GM19023 (cell line): Measurements from ENCODE around the gene ZNF879.
A peak's percentile ranks its signal among the peaks of the same experiment; 100 is the strongest.

Experiments used
- ATAC-seq: cut with Tn5 transposase; IDR thresholded peaks from one replicate; pipeline ENCODE4 v1.9.1; 2021; ENCODE audit warnings: mild to moderate bottlenecking, moderate library complexity; ENCODE audit not compliant: unreplicated experiment

ZNF879 gene

DNA sequence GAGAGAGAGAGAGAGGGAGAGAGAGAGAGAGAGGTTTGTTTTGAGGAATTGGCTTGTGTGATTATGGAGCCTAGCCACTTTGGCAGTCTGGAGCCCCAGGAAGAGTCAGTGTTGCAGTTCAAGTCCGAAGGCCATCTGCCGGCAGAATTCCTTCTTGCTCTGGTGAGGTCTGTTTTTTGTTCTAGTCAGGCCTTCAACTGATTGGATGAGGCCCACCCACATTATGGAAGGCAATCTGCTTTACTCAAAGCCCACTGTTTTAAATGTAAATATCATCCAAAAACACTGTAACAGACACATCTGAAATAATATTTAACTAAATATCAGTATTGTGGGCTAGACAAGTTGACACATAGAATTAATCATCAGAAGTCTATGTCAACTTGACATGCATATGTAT lies 17.0 kb upstream of the ZNF879 start:
- no peak for ATAC-seq

DNA sequence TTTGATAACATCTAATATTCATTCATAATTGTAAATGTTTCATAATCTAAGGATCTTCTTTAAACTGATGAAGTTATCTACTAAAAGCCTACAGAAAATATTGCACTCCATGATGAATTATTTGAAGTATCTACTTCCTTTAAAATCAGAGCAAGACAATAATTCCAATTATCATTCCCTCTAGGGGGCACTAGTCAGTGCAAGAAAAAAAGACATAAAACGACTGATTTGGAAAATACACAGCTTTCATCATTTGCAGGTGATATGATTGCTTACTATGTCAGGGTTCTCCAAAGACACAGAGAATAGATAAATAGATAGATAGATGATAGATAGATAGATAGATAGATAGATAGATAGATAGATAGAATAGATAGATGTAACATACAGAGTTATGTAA lies 14.9 kb upstream of the ZNF879 start:
- no peak for ATAC-seq

DNA sequence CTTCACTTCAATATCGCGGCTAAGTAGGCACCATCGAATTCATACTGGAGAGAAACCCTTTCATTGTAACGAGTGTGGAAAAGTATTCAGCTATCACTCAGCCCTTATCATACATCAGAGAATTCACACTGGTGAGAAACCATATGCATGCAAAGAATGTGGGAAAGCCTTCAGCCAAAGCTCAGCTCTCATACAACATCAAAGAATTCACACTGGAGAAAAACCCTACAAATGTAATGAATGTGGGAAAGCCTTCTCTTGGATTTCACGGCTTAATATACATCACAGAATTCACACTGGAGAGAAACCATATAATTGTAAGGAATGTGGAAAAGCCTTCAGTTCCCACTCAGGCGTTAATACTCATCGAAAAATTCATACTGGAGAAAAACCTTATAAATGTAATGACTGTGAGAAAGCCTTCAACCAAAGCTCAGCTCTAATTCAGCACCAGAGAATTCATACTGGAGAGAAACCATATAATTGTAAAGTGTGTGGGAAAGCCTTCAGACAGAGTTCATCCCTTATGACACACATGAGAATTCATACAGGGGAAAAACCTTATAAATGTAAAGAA lies 9.5 kb downstream of the ZNF879 start:
- no peak for ATAC-seq

DNA sequence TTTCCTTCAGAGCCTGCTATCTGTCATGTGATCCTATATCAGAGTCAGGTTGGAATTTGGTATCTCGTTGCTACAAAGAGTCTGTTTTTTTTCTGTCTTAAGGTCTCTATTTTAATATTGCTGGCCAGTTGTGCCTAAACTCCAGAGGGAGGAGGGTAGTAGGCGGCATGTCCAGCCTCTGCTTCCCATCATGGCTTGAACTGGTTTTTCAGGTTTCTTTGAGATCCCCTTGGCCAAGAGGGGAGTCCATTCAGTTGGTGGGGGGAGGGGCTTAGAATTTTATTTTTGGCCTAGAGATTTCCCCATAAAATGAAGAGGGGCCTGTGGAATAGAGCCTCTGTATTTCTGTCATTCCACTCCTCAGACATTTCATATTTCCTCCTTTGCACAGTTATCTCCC lies 21.2 kb downstream of the ZNF879 start:
- no peak for ATAC-seq

DNA sequence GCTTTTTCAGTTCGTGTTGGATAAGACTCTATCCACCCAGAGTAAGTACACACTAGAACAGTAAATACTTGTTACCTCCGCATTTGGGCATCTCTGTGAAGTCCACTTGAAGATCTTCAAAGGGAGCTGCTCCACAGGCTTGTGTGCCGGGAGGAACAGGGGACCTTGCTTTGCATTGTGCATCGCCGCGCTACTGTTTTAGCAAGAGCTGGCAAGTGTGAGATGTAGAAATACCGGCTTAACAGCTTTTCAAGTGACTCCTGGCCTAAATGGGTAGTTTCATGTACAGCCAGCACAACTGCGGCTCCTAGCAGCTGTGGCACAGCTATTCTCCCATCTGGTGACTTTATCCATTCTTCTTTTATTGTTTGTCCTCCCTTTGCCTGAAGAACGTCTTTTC lies 28.2 kb downstream of the ZNF879 start:
- ATAC-seq: no peak

DNA sequence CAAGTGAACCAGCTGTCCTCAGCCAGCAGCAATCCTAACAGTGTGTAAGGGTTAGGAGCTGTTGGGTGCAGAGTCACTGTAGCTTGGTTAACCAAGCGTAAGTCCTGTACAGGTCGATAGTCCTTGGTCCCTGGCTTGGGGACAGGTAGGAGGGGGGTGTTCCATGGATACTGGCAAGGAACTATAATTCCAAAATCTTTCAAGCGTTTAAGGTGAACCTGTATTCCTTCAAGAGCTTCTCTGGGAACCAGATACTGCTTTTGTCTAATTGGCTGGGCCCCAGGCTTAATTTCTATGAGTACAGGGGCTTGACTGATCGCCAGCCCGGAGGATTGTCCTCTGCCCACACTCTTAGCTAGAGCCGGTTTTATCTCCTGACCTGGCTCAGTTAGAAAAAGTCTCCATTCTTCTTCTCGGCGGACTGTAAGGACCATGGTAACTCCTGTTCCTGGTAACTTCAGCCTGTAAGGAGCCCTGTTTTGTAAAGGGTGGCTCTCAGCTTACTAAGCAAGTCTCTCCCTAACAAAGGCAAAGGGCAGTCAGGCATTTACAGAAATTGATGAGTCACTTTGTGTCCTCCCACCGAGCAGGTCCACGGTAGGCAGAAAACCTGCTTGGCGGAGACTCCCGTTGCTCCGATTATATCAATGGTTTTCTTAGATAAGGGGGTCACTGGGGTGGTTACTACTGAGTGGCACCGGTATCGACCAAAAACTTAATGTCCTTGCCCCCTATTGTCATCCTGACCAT lies 30.6 kb downstream of the ZNF879 start:
- ATAC-seq: no peak

DNA sequence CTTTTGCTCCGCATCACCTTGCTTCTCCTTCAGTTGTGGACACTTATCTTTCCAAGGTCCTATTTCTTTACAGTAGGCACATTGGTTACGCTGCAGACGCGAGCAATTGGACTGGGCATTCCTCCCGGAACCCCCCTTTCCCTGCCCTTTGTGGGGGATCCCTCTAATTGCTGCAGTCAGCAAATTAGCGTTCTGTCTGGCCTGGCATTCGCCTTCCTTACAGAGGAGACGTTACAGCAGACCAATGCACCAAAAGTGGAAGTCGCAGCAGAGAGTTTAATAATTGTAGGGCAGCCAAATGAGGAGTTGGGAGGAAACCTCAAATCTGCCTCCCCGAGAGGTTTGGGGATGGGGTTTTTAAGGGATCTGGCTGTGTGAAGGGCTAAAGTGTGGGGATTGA lies 31.3 kb downstream of the ZNF879 start:
- no peak for ATAC-seq

DNA sequence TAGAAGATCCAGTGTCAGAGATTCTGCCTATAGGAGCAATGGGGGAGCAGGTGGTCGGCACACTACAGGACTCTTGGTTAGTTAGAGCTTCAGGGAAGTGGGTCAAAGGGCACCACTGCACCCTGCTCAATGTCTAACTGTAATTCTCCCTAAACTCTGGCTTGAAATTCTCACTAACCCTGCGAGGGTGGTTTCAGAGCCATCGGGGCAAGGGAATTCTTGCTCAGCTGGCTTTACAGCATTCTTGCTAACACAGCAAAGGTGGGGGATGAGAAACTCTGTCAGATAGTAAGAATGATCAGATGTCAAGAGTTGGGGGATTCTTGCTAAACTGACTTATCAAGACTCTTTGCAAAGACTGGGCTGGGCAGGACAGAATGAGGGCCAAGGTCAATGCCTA lies 31.8 kb downstream of the ZNF879 start:
- ATAC-seq: no peak

DNA sequence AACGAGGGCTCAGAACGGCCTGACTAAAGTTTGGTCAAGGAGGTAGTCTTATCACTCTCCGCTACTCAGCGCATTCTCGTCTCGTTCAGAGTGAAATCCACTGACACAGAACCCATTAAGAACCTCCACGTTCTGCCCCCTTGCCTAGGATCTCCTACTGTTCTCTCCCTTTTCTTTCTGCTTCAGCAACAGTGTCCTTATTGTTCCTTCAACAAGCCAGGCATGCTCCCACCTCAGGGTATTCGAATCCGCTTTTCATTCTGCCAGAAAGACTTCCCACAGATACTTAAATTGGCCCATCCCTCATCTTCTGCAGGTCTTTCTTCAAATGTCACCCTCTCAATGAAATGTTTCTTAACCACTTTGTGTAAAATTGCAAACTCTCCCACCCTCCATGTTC lies 32.2 kb downstream of the ZNF879 start:
- no peak for ATAC-seq

DNA sequence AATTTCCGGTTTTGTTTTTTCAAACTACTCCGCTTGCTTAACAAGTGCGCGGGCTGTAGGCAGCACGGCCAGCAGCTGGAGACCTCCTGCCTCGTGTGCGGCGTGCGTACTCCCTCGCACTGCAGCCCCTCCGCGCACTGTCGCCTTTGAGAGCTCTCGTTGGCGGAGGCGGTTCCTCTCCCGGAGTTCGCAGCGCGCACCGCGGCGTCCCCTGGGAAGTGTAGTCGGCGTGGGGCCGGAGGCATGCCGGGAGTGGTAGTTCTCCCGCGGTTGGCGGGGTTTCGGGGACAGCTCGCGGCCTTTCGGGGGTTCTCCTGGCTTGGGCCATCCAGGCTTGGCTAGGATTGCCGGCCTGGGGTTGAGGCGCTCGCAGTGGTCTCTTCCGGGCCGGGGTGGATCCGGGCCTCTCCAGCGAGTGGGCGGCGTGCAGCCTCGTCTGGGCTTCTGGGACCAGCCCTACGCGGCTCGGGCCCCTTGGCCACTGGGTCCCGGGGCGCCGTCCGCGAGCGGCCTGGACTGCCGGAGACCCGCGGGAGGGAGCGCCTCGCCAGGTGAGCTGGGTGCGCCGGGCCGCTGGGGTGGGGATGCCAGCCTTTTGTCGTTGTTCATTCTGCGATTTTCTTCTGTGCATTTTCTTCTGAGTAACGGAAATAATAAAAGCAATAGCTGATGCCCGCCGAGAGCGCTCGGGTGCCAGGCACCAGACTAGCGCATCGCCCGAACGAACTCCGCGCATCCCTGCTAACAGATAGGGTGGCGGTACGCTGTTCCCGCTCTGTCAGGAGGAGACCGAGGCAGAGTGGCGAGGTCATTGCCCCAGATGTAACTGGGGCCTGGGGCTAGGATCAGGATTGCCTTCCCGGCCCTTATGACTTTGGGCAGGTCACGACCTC lies 36.8 kb downstream of the ZNF879 start, which contains the start of gene ZNF354C:
ZNF354C (plus strand) TSS at position 258 of the 893 bp plus-strand sequence. CDS start 1,696 bp downstream, outside the sequence.
- ATAC-seq: peak; percentile 60

DNA sequence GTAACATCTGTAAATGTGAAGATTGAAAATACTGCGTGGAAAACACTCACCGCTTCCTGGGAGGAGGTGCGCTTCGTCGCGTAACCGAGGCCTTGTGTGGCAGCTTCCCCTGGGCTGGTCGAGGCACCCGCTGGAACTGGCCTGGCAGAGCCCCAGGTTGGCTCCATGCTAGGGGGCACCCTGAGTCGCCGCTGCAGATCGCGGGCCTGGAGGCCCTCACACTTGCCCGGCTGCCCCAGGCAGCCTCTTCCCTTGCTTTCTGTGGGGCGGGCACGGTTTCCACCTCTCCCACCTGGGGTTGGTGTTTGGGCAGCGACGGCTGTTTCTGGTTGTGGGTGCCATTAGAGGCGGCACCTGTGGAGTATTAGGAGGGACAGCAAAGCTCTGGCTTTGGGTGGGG lies 37.4 kb downstream of the ZNF879 start:
- ATAC-seq: no peak

DNA sequence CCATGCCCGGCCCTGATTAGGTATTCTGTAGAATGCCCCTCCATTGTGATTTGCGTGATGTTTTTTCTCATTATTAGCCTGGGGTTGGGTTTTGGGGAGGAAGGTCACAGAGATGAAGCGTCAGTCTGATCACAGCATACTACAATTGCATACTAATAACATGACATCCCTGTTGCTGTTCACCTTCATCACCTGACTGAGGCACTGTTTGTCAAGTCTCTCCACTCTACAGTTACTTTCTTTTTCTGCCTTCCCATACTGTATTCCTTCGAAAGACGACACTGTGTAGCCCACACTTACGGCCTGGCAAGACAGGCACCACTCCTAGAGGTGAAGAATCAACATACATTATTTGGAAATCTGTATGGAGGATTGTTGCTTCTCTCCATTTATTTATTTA lies 42.1 kb downstream of the ZNF879 start:
- no peak for ATAC-seq

DNA sequence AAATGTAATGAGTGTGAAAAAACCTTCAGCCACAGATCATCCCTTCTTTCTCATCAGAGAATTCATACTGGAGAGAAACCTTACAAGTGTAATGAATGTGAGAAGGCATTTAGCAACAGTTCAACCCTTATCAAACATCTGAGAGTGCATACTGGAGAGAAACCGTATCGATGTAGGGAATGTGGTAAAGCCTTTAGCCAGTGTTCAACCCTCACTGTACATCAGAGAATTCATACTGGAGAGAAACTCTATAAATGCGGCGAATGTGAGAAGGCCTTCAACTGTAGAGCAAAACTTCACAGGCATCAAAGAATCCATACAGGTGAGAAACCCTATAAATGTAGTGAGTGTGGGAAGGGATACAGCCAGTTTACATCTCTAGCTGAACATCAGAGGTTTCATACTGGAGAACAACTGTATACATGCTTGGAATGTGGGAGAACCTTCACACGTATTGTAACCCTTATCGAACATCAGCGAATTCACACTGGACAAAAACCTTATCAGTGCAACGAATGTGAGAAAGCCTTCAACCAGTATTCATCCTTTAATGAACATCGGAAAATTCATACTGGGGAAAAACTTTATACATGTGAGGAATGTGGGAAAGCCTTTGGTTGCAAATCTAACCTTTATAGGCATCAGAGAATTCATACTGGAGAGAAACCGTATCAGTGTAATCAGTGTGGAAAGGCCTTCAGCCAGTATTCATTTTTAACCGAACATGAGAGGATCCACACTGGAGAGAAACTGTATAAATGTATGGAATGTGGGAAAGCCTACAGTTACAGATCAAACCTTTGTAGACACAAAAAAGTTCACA lies 55.8 kb downstream of the ZNF879 start:
- no peak for ATAC-seq

DNA sequence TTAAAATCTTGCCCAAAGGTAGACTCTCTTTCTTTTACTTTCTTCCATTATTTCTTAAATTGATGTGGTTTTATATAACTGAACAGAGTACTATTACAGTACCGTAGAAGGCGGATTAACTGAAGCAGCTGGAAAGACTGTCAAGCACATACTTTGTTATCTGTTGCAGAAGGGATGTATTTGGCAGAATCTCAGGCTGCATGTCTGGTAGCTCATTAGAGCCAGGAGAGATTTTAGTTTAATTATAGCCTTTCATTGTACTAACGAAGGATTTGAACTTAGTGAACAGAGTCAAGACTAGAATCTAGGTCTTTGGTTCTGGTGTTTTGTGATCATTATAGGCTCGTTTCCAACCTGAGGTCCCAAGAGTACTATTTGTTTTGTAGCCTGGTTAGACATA lies 57.1 kb downstream of the ZNF879 start:
- ATAC-seq: no peak
